Fibroblast of skin of left biceps (primary cell): ENCODE measurements around the gene PHC2.

Source experiments
- DNase-seq, 2 experiments: peaks; one replicate each; pipeline ENCODE4 v3.0.0-alpha.2; 2013; ENCODE audit warnings: low read depth in 2 of 2

Gene PHC2

DNA sequence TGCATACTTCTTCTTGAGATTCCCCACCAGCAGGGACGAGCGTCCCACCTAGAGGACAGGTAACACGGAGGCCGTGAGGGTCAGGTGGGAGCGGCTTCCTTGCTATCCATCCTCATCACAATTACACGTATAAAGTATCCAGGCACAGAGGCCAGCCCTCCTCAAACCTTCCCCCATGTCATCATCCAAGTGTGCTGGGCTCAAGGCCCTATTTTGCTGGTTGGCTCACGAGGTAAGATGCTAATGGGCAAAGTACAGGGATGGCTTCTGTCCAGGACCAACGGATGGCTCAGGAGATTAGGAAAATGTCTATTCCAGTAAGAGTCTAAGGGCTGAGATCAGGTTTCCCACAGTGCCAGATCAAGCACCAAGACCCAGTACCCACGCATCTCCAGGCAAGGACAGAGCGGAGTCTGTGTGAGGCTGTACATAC lies 98.5 kb downstream of the PHC2 start:
- DNase-seq = no peak

DNA sequence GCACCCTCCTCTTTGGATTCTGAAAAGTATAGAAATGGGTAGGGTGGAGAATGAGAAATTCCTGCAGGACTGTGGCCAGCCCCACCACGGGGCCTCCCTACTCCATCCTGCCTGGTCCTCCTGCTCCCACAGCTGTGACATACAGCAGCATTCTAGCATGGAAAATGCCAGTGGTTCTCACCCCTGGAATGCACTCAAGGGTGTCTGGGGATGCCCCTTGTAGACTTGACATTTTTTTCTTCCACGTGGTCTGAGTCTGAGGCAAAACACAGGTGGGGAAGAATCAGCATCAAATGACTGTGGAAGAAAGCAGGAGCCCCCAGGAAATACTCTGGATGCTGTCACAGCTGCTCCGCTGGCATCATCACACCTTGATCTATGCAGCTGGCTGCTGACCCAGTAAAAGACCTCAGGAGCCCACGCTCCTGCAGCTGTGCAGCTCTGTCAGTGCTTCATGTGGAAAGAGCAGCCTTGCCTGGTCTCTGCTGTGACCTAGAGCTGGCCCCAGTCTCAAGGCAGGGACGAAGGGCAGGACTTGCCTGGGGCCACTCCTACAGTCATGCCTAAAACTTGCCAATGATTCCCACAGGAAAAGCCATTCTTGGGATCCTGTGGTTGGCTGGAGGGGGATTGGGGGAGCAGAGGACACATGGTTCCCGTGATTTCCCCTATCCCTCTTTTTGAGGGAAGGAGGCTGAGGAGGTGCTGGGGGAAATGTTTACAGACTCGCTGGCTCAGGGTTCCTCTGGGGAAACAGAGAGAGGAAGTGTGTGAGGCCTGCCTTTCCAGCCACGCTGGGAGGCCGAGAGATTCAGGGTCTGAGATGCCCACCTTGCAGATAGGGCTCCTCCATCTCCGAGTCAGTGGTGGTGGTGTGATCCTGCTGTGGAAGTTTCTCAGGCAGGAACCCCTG lies 99.2 kb downstream of the PHC2 start:
- DNase-seq = no peak

- no peak for DNase-seq
These were observed 100.0 kb downstream of the PHC2 start for GRCh38 chr1:33330906-33331305.

GRCh38 chr1:33330361-33330890 lies 100.5 kb downstream of the PHC2 start:
- no peak for DNase-seq

GRCh38 chr1:33329600-33330305 lies 101.1 kb downstream of the PHC2 start:
- DNase-seq = no peak

GRCh38 chr1:33328817-33329216 lies 102.1 kb downstream of the PHC2 start:
- DNase-seq = no peak

- DNase-seq = peak; percentile 71 to 72
These were observed 103.1 kb downstream of the PHC2 start for GRCh38 chr1:33327587-33328325.

GRCh38 chr1:33326785-33327184 lies 104.1 kb downstream of the PHC2 start:
- DNase-seq = no peak

- no peak for DNase-seq
These were observed 106.0 kb downstream of the PHC2 start for GRCh38 chr1:33324677-33325575.

DNA sequence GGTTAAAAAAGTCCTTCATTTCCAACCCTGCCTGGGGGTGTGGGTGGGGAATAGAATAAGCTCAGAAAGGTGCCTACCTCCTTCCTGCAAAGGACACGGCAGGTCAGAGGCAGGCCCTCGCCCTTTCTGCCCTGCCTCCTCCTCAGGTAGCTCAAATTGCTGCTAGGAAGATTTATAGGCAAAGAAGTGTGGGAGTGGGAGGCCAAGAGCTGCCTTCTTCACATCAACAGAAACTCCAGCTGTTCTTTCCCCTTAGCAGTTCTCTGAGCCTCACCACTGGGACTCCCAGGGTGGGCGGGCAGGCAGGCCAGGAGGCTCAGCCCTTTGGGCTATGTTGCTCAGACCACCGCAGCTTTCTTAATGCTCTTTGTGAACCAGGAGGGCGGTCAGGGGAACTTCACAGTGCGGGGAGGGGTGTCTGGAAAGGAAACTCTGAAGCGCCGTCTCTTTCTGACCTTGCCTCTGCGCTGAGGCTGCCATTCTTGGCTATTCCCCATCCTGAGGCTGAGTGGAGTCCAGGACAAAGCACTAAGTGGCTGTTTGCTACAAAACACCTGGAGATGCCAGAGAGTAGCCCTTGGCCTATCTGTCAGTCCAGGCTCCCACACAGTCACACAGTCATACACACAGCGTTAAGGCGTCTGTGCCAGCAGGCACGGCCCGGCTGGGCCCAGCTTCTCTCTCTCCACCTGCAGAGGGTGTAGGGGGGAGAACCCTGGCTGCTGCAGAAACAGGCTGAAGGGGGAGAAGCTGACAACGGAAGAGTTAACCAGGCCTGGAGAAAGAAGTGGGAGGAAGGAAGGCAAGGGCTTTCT lies 107.0 kb downstream of the PHC2 start:
- no peak for DNase-seq

DNA sequence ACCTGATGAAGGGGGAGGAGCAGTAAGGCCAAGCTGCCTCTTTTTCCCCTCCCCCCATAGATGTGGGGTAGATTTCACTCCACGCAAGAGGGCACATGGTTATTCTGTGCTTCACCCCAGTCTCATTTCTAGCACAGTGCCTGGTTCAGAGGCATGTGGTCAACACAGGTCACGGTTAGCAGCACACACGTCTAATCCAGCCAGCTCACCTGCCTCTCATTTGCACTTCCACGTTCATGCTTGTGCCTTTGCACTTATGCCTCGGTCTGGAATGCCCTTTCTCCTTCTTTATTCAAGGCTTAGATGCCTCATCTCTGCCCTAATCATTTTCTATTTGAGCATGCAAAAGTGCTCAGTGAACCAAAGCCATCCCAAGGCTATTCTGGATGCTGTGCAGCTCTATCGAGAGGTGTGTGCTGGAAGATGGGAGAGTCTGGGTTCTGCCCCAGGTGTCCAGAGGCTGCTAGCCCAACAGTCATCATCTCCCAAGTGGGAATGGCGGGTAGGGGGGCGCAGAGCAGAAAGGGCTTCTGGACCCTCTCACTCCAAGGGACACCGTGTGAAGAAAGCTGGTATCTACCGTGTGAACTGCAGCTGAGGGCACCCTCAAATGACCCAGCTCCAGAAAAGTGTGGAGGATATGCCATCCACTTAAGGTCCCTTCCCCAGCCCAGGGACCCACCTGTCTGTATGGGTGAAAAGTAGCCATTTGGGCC lies 107.9 kb downstream of the PHC2 start:
- no peak for DNase-seq

GRCh38 chr1:33322109-33322508 lies 108.8 kb downstream of the PHC2 start:
- DNase-seq = no peak

GRCh38 chr1:33321178-33321577 lies 109.7 kb downstream of the PHC2 start:
- DNase-seq = no peak

DNA sequence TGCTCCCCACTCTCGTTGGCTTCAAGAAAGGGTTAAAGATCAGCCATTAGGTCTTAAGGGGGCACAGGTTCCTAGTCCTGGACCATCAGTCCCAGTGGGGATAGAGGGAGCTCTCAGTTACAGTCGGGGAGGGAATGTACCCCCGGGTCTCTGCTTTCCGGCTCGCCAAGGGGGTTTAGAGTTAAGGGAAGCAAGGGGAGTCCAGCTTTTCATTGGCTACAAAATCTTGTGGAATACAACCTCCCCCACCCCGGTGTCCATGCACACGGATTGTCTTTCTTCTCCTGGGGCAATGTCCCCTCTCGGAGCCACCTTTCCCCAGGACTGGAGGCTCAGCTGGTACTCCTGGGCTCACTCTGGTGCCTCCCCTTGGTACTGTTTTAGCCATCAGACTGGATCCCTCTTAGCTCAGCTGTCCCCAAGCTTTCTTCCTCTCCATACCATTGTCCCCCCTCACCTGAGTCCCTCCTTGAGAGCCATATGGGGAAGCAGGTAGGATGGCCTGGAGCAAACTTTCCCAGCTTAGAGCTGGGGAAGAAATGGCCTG lies 110.2 kb downstream of the PHC2 start, which contains the start of gene A3GALT2:
TSS of gene A3GALT2 (minus strand) at position 480 of the 547 bp plus-strand sequence. CDS start at position 480, 0 bp downstream.
- DNase-seq = no peak

GRCh38 chr1:33319949-33320618 lies 110.8 kb downstream of the PHC2 start:
- no peak for DNase-seq

DNA sequence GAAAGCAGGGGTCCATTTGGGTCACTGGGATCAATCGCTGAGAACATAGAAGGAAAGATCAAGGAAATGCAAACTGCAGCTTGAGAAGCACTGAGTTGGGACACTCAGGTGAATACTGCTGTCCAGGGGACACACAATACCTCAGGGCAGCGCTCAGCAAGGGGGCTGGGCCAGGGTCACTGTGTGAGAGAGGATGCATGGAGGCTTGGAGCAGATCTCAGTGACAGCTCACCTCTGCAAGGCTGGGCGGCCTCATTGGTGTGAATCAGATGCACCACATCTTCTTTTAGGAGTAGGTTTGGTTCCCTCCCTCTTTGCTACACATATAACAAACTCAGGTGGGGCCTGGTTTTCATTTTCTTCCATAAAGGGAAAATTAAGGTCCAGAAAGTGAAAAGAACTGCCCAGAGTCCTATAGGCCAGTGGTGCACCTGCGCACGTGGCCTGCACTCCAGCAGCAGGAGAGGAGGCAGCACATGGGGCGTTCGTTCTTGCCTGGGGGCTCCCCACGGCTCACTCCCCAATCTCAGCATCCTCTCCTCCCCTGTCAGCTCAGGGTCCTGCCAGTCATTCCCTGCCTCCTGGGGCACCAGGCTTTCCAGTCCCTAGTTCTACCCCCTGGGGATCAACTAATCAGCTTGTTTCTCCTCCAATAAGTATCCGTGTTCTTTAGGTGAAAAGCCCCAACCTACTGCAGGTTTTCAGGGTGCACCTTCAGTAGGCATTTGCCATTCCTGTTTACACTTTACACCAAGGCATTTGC lies 111.5 kb downstream of the PHC2 start:
- no peak for DNase-seq

DNA sequence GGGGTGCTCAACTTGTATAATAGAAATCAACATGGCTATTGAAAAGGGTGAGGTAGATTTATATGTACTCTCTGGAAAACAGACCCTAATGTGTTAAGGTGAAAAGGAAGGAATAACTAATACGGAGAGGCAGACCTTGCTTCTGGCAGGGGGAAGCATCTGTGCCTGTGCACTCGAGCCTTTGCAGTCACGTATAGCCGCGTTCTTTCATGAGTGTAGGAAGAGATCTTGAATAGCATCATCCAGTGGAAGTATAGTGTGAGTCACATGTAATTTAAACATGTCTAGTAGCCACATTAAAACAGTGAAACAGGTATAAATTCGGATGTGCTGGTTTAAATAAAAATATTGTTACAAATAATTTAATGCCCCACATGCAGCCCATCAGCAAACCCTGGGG lies 112.9 kb downstream of the PHC2 start:
- no peak for DNase-seq

- no peak for DNase-seq
These were observed 113.5 kb downstream of the PHC2 start for GRCh38 chr1:33317354-33317753.
